HG03159 (cell line): ENCODE results near the gene RAB8B.
"Not testable (repeated sequence)": the region's sequence is repeated elsewhere in the genome, so short reads cannot be mapped to it uniquely, and the experiment has no call there.

Experiments used
- ATAC-seq: cut with Tn5 transposase; IDR thresholded peaks from one replicate; pipeline ENCODE4 v1.9.1; 2021; ENCODE audit warnings: mild to moderate bottlenecking, moderate library complexity; ENCODE audit not compliant: unreplicated experiment

RAB8B gene

DNA sequence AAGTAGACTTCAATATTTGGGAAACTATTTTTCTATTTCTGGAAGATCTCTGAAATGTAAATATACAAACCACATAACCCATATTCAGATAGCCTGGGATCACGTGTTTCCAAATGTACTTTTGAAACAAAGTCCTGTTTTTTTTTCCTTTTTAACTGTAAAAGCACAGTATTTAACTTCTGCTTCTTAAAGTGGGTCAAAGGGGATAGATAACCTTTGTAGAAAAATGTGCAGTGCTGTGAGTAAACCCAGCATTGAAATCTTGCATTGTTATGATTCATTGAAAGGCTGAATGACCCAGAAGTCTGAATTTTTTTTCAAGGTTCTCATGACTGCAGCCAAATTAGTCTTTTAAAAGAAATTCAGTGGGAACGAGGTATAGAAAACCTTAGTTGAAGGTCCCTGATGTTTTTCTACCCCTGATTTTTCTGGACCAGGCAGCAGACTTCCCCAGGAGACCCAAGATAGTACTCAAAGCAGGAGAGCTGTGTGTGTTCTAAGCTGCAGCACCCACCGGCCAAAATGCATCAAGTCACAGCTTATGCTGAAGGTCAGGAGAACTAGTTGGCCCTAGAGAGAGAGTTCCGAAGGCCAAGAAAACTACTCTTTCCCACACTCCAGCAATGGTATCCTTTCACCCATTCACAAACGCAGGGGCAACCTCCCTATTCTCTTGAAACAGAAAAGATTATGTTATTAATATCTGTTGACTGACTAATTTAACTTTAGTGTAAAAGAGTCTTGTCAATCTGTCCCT, 44.4 kb downstream of the RAB8B start:
- ATAC-seq, result no peak

DNA sequence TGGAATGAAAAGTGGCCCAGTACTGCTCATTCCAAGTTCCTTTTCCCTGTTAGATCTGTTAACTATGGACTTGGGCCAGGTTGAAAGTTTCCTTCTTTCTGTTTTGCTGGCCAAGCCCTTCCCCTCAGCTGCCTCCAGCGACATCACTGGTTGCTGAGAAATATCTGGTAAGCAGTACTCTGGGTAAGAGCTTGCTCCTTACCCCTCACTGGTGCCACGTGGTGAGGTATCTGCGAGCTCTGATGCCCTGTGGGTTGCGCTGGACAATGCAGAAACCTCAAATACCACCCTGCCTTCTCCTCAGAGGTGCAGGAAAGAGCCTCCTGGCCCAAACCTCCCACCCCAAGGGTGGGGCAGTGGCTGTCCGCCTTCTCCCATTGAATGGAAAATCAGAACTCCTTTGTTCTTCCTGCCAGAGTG, 45.1 kb downstream of the RAB8B start:
- no peak for ATAC-seq

- no peak for ATAC-seq
Observed at GRCh38 chr15:63236272-63236671, 46.9 kb downstream of the RAB8B start.

GRCh38 chr15:63237086-63237485, 47.7 kb downstream of the RAB8B start:
- ATAC-seq, result not testable (repeated sequence)

- ATAC-seq, result no peak
Observed at GRCh38 chr15:63238171-63238570, 48.8 kb downstream of the RAB8B start.

DNA sequence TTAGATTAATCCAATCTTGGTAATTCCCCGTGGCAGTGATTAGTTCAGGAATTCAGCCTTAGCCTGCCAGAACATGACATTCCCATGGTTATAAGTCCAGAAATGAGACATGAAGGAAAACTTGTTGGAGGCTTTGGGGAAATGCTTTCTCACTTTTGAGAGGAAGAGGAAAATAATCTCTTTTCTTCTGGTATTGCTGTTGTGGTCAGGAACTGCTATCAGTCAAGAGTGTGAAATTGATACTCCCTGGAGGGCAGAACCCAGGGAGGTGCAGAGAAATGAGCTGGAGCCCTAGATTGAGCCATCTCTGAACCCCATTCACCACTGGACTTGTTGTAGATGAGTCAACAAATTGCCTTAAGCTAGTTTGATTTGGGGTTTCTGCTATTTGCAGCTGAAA, 49.4 kb downstream of the RAB8B start:
- ATAC-seq, result no peak

DNA sequence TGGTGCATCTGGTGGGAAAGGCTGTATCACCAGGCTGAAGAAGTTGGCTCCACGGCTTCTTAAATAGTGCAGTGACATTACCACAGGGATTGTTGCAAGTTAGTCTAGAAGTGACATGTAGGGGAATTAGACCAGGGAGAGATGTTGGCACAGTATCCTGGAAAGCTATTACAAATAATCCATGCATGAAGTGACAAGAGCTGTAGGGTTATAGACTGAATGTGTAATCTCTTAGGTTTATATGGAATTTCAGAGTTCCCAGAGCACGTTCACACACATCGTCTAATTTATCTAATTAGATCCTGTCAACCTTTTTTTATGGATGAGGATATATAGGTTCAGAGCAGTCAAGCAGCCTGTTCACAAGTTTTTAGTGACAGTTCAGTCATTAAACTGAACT, 50.7 kb downstream of the RAB8B start:
- ATAC-seq, result no peak

- ATAC-seq, result no peak
Observed at GRCh38 chr15:63241316-63241715, 51.9 kb downstream of the RAB8B start.

DNA sequence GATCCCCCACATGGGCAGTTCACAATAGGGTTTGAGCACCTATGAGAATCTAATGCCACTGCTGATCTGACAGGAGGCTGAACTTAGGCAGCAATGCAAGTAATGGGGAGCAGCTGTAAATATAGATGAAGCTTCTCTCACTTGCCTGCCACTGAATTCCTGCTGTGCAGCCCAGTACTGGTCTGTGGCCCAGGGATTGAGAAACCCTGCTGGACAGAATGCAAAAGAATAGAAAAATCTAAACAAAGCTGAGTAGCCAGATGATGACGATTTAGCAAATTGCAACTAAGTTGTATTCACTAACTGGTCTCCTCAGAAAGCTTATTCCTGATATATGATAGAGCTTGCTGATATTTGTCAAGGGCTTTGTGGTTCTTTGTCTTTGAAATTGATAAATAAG, 53.7 kb downstream of the RAB8B start:
- ATAC-seq, result no peak

DNA sequence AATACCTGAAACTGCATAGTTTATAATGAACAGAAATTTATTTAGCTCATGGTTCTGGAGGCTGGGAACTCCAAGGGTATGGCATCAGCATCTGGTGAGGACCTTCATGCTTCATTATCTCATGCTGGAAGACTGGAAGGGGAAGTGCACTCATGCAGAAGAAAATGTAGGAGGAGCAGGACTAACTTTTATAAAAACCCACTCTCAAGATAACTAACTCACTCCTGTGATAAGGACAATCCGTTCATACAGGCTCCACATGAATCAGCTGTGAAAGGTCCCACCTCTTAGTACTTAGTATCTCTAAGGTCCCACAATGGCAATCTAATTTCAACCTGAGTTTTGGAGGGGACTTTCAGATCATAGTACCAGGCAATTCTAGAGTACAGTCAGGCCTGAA, 54.4 kb downstream of the RAB8B start:
- ATAC-seq, result no peak

- no peak for ATAC-seq
Observed at GRCh38 chr15:63244399-63244798, 55.0 kb downstream of the RAB8B start.

DNA sequence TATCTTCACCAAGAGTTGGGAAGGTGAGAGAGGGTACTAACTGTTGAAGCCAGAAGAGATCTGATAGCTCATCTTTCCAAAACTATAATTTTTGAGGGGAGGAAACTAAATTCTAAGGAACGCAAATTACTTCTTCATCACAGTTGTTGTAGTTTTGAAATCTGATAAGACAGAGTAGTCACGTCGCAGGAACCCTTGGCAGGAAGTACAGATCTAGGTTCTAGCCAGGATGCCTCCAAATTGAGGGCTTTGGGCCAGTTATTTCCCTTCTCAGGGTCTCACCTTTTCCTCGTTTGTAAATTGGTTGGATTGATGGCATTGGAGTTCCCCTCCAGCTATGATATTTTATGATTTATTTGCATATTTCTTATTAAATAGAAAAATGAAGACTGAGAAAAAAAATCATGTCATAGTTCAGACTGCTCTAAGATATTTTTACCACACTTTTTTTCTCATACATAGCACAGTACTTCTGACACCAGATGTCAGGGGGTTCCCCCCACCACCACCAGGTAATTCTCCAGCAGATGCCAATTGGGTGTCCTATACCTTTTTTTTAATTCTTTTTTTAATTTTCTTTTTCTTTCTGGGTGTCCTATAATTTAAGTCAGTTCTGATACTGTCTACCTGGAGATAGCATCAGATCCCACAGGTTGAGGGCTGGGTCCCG, 55.7 kb downstream of the RAB8B start:
- no peak for ATAC-seq

DNA sequence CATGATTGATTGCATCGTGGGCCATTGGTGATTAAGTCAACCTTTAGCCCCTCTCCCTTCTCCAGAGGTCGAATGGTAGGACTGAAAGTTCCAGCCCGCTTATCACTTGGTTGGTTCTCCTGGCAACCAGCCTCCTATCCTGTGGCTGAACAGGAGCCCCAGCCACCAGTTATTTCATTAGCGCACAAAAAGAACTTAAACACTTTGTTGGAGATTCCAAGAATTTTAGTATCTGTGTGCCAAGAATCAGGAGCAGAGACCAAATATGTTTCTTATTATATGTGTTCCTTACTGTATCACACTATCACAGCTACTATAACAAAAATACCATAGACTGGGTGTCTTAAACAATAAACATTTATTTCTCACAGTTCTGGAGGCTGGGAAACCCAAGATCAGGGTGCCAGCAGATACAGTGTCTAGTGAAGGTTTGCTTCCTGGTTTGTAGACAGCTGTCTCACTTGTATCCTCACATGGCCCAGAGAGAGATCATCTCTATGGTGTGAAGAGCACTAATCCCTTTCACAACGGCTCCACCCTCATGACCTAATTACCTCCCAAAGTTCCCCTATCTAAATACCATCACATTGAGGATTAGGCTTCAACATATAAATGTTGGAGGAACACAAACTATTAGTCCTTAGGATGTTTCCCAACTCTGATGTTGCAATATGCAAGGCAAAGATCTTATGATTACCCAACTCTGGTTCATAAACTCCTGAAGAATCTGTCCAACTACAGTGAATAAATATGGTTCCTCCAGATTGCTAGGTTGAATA, 57.5 kb downstream of the RAB8B start:
- ATAC-seq, result no peak

GRCh38 chr15:63250312-63250965, 61.0 kb downstream of the RAB8B start:
- no peak for ATAC-seq

DNA sequence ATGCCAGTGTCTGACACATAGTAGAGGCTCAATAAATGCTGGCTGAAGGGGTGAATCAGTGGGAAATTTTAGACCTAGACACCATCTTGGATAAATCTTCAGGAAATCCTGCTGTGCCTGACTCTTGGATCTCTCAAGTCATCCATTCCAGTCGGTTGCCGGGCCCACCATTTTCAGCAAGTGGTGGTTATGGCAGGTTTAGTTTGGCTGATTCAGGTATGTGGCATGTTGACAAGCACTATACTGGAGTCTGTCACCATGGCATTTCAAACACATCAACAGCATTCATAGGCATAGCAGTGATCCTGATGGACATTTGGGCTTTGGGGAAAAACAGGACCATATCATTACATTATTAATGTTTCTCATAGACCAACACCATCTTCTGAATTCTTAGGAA, 62.3 kb downstream of the RAB8B start:
- ATAC-seq, result no peak

GRCh38 chr15:63252292-63252691, 62.9 kb downstream of the RAB8B start:
- ATAC-seq, result no peak

GRCh38 chr15:63254991-63255390, 65.6 kb downstream of the RAB8B start:
- no peak for ATAC-seq

- no peak for ATAC-seq
Observed at GRCh38 chr15:63255489-63255990, 66.1 kb downstream of the RAB8B start.

DNA sequence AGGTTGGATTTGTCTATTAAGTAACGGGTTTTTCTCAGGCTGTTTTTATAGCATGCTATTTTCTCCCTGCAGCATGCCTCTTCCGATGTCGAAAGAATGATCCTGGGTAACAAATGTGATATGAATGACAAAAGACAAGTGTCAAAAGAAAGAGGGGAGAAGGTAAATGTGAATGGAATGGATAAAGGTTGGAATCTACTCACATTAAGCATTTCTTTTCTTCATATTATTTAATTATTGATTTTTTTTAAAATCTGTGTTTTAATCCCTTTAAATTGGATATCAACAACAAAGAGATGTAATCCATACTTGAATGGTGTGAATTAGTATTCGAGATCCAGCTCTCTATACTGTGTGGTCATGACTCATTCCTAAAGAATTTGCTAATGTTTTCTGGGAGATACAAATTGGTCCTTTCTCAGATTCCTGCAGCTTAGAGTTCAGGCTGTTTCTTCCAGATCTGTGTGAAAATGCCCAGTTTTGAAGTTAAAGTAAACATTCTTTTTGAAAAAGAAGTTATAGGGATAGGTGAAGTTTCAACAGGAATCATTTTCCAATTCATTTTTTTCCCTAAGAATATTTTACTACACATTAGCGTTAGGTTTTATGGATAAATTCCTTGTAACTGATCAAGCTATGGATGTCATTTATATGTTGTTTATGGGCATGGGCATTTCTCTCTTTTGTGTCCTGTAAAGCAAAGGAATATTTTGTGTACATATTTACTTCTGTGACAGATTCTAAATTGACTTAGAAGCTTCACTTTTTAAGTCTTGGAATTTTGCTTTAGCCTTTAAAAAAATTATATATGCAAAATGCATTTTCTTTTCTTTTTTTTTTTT, 67.2 kb downstream of the RAB8B start:
- no peak for ATAC-seq

DNA sequence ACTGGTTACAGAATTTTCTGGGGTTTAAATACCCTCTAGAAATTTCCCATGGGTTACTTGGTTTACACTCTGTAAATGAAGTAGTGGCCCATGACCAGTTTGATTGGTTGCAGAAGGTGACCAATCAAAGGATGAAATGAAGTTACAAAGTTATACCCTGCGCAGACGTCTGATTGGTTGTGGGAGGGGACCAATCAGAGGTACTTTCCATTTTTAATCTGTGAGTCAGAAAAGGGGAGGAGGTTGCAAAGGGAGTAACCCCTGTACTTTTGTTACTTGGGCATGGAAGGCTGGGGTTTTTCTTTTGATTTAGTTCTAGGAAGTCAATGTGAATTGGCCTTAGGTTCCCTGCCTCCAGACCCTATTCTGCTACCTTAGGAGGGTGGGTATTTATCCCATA, 69.3 kb downstream of the RAB8B start:
- ATAC-seq, result no peak
